K562 (cell line): ENCODE results near the gene UNC13C. TPM values are rescaled to one million over a fixed set of nuclear protein-coding genes. Genes with fewer than 3 reads are reported as not detected.

Source experiments
- ATAC-seq: fragments of 200-7000 bp; cut with Tn5 transposase; 3 replicates; pipeline ENCODE4 v1.9.1; 2020; ENCODE audit warnings: moderate library complexity
- BruUV-seq: library from RNA; stranded (reverse); fragments of 400-500 nt; replicated peaks from 2 replicates; lab custom pipeline; 2021; lab: Mats Ljungman, UMichigan
- CTCF ChIA-PET: fragments of 300-600 bp; formaldehyde crosslinking; extraction: SDS; loops from one replicate; lab custom pipeline; 2021; ENCODE audit warnings: low intra/inter-chr PET ratio; lab: Yijun Ruan, JAX
- POLR2A ChIA-PET: fragments of 300-600, 350-650 bp; sonication (Branson Sonifier 250); formaldehyde crosslinking; extraction: SDS; loops from one replicate; lab custom pipeline; 2021; ENCODE audit warnings: antibody characterized with exemption, inconsistent platforms; lab: Yijun Ruan, JAX
- DNase-seq, 4 experiments: peaks; one replicate each; pipeline versions ENCODE4 v3.0.0 to v3.0.0-alpha.2; 2011 to 2018; ENCODE audit warnings: low spot score in 3 of 4, mixed read lengths in 3 of 4; ENCODE audit errors: extremely low read depth in 1 of 4
- FAIRE-seq: peaks from 2 replicates; lab custom pipeline; 2011; peaks lifted over from hg19 to GRCh38; lab: Jason Lieb, UNC
- H2AFZ ChIP-seq: 2 replicates; pipeline ENCODE4 v1.6.0; 2011; ENCODE audit warnings: low read depth, low read length, control low read depth, inconsistent platforms
- H3K27ac ChIP-seq: fragments of 200-600 bp; 3 replicates; pipeline ENCODE4 v1.8.0; 2011; ENCODE audit warnings: low read depth, mild to moderate bottlenecking, control low read depth, inconsistent platforms, low read length, moderate library complexity, mixed read lengths; ENCODE audit errors: extremely low read depth
- H3K27me3 ChIP-seq, 2 experiments: fragments of 300-600 bp in 1 of 2; 2 replicates in 1 of 2; 3 replicates in 1 of 2; pipeline versions ENCODE4 v1.6.0 to v1.8.0; 2011; ENCODE audit warnings: inconsistent platforms in 2 of 2, low read length in 2 of 2, mild to moderate bottlenecking in 1 of 2, mixed read lengths in 1 of 2, moderate library complexity in 1 of 2; ENCODE audit not compliant: control insufficient read depth in 2 of 2, insufficient read depth in 2 of 2
- H3K36me3 ChIP-seq: fragments of 300-600 bp; 3 replicates; pipeline ENCODE4 v1.8.0; 2011; ENCODE audit warnings: mild to moderate bottlenecking, low read length, inconsistent platforms; ENCODE audit not compliant: control insufficient read depth, insufficient read depth
- H3K4me1 ChIP-seq, 2 experiments: fragments of 200-600 bp in 1 of 2; replicated peaks in 1 of 2; 2 replicates in 1 of 2; 3 replicates in 1 of 2; pipeline versions ENCODE4 v1.5.1 to v1.8.0; 2011; ENCODE audit warnings: inconsistent platforms in 2 of 2, low read length in 2 of 2, mild to moderate bottlenecking in 1 of 2, mixed read lengths in 1 of 2, moderate library complexity in 1 of 2; ENCODE audit not compliant: control insufficient read depth in 2 of 2, insufficient read depth in 2 of 2
- H3K4me2 ChIP-seq: 2 replicates; pipeline ENCODE4 v1.6.1; 2011; ENCODE audit warnings: low read length, control low read depth, inconsistent platforms, mixed read lengths; ENCODE audit not compliant: insufficient read depth
- H3K4me3 ChIP-seq: fragments of 200-600 bp; sonication (generic), shearing (Covaris generic); 2 replicates; pipeline ENCODE4 v1.5.1; 2016; ENCODE audit warnings: control low read depth, inconsistent platforms
- H3K79me2 ChIP-seq: fragments of 200-600 bp; 3 replicates; pipeline ENCODE4 v1.8.0; 2011; ENCODE audit warnings: low read length, inconsistent platforms; ENCODE audit not compliant: control insufficient read depth, insufficient read depth
- H3K9ac ChIP-seq, 2 experiments: 2 replicates each; pipeline versions ENCODE4 v1.6.0 to v1.6.1; 2011; ENCODE audit warnings: low read depth in 2 of 2, low read length in 2 of 2, control low read depth in 1 of 2, inconsistent platforms in 1 of 2, mild to moderate bottlenecking in 1 of 2, mixed read lengths in 1 of 2; ENCODE audit not compliant: insufficient read depth in 1 of 2
- H3K9me1 ChIP-seq: one replicate; pipeline ENCODE4 v1.6.0; 2011; ENCODE audit warnings: inconsistent platforms, mild to moderate bottlenecking, low read length, moderate library complexity; ENCODE audit not compliant: control insufficient read depth, insufficient read depth
- H3K9me3 ChIP-seq: replicated peaks from 2 replicates; pipeline ENCODE4 v1.5.1; 2011; ENCODE audit warnings: low read depth, low read length, inconsistent platforms; ENCODE audit not compliant: control insufficient read depth, insufficient read depth
- H4K20me1 ChIP-seq: replicated peaks from 2 replicates; pipeline ENCODE4 v1.6.1; 2011; ENCODE audit warnings: low read length, inconsistent platforms, mixed read lengths; ENCODE audit not compliant: control insufficient read depth, insufficient read depth
- ARNT ChIP-seq, 2 experiments: fragments of 450-650 bp; IDR thresholded peaks; 2 replicates each; pipeline ENCODE4 v1.6.1; 2016; ENCODE audit warnings: mild to moderate bottlenecking in 1 of 2
- FIP1L1 ChIP-seq: fragments of 200-400 bp; formaldehyde crosslinking; IDR thresholded peaks from 2 replicates; pipeline ENCODE4 v1.6.1; 2018; ENCODE audit warnings: mild to moderate bottlenecking, low read depth, low read length; ENCODE audit not compliant: poor library complexity, severe bottlenecking
- GMEB1 ChIP-seq: fragments of 250-450 bp; sonication (Bioruptor Pico); IDR thresholded peaks from 2 replicates; pipeline ENCODE4 v1.4.0; 2020; ENCODE audit warnings: mild to moderate bottlenecking
- HMG20A ChIP-seq: fragments of 450-650 bp; formaldehyde crosslinking; conservative IDR thresholded peaks from 2 replicates; pipeline ENCODE4 v1.4.0; 2020; ENCODE audit warnings: mild to moderate bottlenecking, mixed read lengths
- IRF1 ChIP-seq: sonication (generic); formaldehyde crosslinking; IDR thresholded peaks from 2 replicates; pipeline ENCODE4 v1.8.0; 2022; ENCODE audit warnings: missing genetic modification reagents, mild to moderate bottlenecking, borderline replicate concordance
- KHSRP ChIP-seq: fragments of 450-650 bp; IDR thresholded peaks from 2 replicates; pipeline ENCODE4 v1.6.1; 2017
- KLF10 ChIP-seq: fragments of 250-450 bp; sonication (Bioruptor Pico); IDR thresholded peaks from 2 replicates; pipeline ENCODE4 v1.6.1; 2021; ENCODE audit warnings: matching md5 sums
- NR1H2 ChIP-seq: sonication (generic); formaldehyde crosslinking; IDR thresholded peaks from 2 replicates; pipeline ENCODE4 v1.4.0; 2020; ENCODE audit warnings: mild to moderate bottlenecking, missing genetic modification reagents
- POLR2G ChIP-seq: fragments of 200-400 bp; formaldehyde crosslinking; IDR thresholded peaks from 2 replicates; pipeline ENCODE4 v1.6.1; 2017; ENCODE audit warnings: low read depth, mild to moderate bottlenecking, antibody characterized with exemption, low read length, moderate library complexity
- SMAD3 ChIP-seq: fragments of 450-650 bp; formaldehyde crosslinking; conservative IDR thresholded peaks from 2 replicates; pipeline ENCODE4 v1.4.0; 2020; ENCODE audit warnings: mild to moderate bottlenecking
- TSC22D4 ChIP-seq: fragments of 450-650 bp; IDR thresholded peaks from 2 replicates; pipeline ENCODE4 v1.6.1; 2016; ENCODE audit warnings: missing genetic modification characterization, missing biosample characterization, control low read depth
- ZNF436 ChIP-seq: fragments of 250-450, 450-650 bp; sonication (Bioruptor Pico); formaldehyde crosslinking; IDR thresholded peaks from 2 replicates; pipeline ENCODE4 v1.7.0; 2020; ENCODE audit warnings: mild to moderate bottlenecking
- ZNF830 ChIP-seq: fragments of 250-450 bp; sonication (Bioruptor Pico); IDR thresholded peaks from 2 replicates; pipeline ENCODE4 v1.5.0; 2021; ENCODE audit warnings: mild to moderate bottlenecking
- WGBS: fragments of 100-300 bp; shearing (Covaris generic); methylation state at CpG from one replicate; pipeline ENCODE4 v1.1.6; 2016; ENCODE audit warnings: low coverage, mixed read lengths; ENCODE audit not compliant: insufficient coverage; ENCODE audit errors: missing lambda C conversion rate; 5-methylcytosine and 5-hydroxymethylcytosine counted together
- in situ Hi-C: fragments of 300-500 bp; cut with MboI; formaldehyde crosslinking; loops from 4 replicates; pipeline ENCODE4 v1.15.0; 2018; ENCODE audit warnings: inconsistent platforms, mixed read lengths
- intact Hi-C: fragments of 100-400 bp; cut with micrococcal nuclease; formaldehyde crosslinking; loops from 2 replicates; pipeline ENCODE4 v1.14.2; 2022
- polyA plus RNA-seq, 8 experiments: library from polyadenylated mRNA; depleted of rRNA in 4 of 8; stranded (reverse) in 5 of 8; unstranded in 3 of 8; fragments of >200 nt; fragmentation: Nextera tagmentation in 2 of 8; fragmentation: Illumina TruSeq in 1 of 8; extraction: Ambion mirVana in 2 of 8; extraction: Trizol in 1 of 8; gene quantifications; 2 replicates each; pipeline versions ENCODE4 v1.2.1 to v1.2.3, GENCODE V29; 2011 to 2014; ENCODE audit warnings: inconsistent platforms in 1 of 8, missing spikeins in 1 of 8
- total RNA-seq, 7 experiments: library from RNA; depleted of rRNA in 6 of 7; stranded (reverse); fragments of >200 nt in 6 of 7; fragmentation: Illumina TruSeq in 2 of 7; extraction: Trizol in 2 of 7; gene quantifications; 2 replicates each; pipeline versions ENCODE4 v1.2.1 to v1.2.3, GENCODE V29; 2011 to 2021; ENCODE audit warnings: low replicate concordance in 1 of 7

Gene UNC13C
- total and polyA plus RNA-seq, 9 of the 15 experiments (the other 6 are each of a cell fraction or from before 2014, with no cell fraction given): not detected

- Histone ChIP-seq H3K4me3 (no peak overlapping the region), H2AFZ (no peak overlapping the region), H3K9me3 (no peaks in the 10 kb centered on the region), H3K4me1 (no peaks in the 10 kb centered on the region), H4K20me1 (no peaks in the 10 kb centered on the region), H3K27me3 (no peaks in the 10 kb centered on the region), H3K4me2 (no peak overlapping the region), H3K9me1 (no peaks in the 10 kb centered on the region), H3K9ac (no peak overlapping the region), H3K27ac (no peak overlapping the region), H3K79me2 (no peaks in the 10 kb centered on the region), H3K36me3 (no peaks in the 10 kb centered on the region)
- BruUV-seq: no TSS peak
- ChIA-PET CTCF (no interaction called here), POLR2A (no interaction called here)
- ATAC-seq (no peak), FAIRE-seq (no peak), DNase-seq (no peak)
- in situ Hi-C loops (no loop called here), intact Hi-C loops (no loop called here)
- TF ChIP-seq FIP1L1: no peak
- TF ChIP-seq HMG20A (CRISPR knock-in tag): no peak
- no peak for TF ChIP-seq IRF1 (CRISPR knock-in tag)
- TF ChIP-seq KLF10: no peak
- no peak for TF ChIP-seq POLR2G
- no peak for TF ChIP-seq TSC22D4 (tag)
- TF ChIP-seq ARNT (IDR thresholded peaks at IDR 0.05): no peak
- TF ChIP-seq GMEB1: no peak
- no peak for TF ChIP-seq ZNF830 (CRISPR knock-in tag)
- TF ChIP-seq KHSRP: no peak
- no peak for TF ChIP-seq ZNF436 (CRISPR knock-in tag)
- TF ChIP-seq NR1H2: no peak
- TF ChIP-seq SMAD3 (CRISPR knock-in tag): no peak
- 0% methylated on average over 2 of the region's 2 CpGs for WGBS
Measured at GRCh38 chr15:54410481-54410880, 432.2 kb downstream of the UNC13C start.
